HG03460 (cell line): ENCODE measurements around the gene LARGE1.

ENCODE experiments used
- ATAC-seq: cut with Tn5 transposase; IDR thresholded peaks from one replicate; pipeline ENCODE4 v1.9.1; 2021; ENCODE audit not compliant: unreplicated experiment

LARGE1 gene

GRCh38 chr22:33666961-33667619, 253.2 kb downstream of the LARGE1 start:
- no peak for ATAC-seq

- no peak for ATAC-seq
These were observed 253.9 kb downstream of the LARGE1 start for GRCh38 chr22:33666279-33666960.

- no peak for ATAC-seq
These were observed 260.8 kb downstream of the LARGE1 start for GRCh38 chr22:33659448-33659847.

- ATAC-seq = no peak
These were observed 261.5 kb downstream of the LARGE1 start for GRCh38 chr22:33658775-33659174.

GRCh38 chr22:33657670-33658069, 262.6 kb downstream of the LARGE1 start:
- ATAC-seq = no peak

- ATAC-seq = no peak
These were observed 263.3 kb downstream of the LARGE1 start for GRCh38 chr22:33656808-33657628.

- ATAC-seq = no peak
These were observed 265.9 kb downstream of the LARGE1 start for GRCh38 chr22:33654173-33654895.

GRCh38 chr22:33653532-33654063, 266.7 kb downstream of the LARGE1 start:
- no peak for ATAC-seq

- ATAC-seq = no peak
These were observed 267.7 kb downstream of the LARGE1 start for GRCh38 chr22:33652615-33653014.

GRCh38 chr22:33650244-33650643, 270.0 kb downstream of the LARGE1 start:
- ATAC-seq = no peak

GRCh38 chr22:33648478-33648877, 271.8 kb downstream of the LARGE1 start:
- no peak for ATAC-seq

- no peak for ATAC-seq
These were observed 279.4 kb downstream of the LARGE1 start for GRCh38 chr22:33640900-33641299.

- ATAC-seq = no peak
These were observed 280.6 kb downstream of the LARGE1 start for GRCh38 chr22:33639588-33640254.

- no peak for ATAC-seq
These were observed 284.5 kb downstream of the LARGE1 start for GRCh38 chr22:33635766-33636165.

GRCh38 chr22:33631777-33632176, 288.5 kb downstream of the LARGE1 start:
- no peak for ATAC-seq

- no peak for ATAC-seq
These were observed 294.3 kb downstream of the LARGE1 start for GRCh38 chr22:33625959-33626358.

GRCh38 chr22:33620085-33620484, 300.2 kb downstream of the LARGE1 start:
- ATAC-seq = no peak

GRCh38 chr22:33606504-33606903, 313.8 kb downstream of the LARGE1 start:
- no peak for ATAC-seq

GRCh38 chr22:33605666-33606065, 314.6 kb downstream of the LARGE1 start:
- no peak for ATAC-seq

- ATAC-seq = no peak
These were observed 315.1 kb downstream of the LARGE1 start for GRCh38 chr22:33605221-33605620.
